Occipital lobe (tissue), 2 donors: ENCODE measurements around the gene CMSS1. TPM values are rescaled to one million over a fixed set of nuclear protein-coding genes. Genes with fewer than 3 reads are reported as not detected.

ENCODE experiments used
- DNase-seq: peaks from one replicate; lab custom pipeline; 2025; lab: John Stamatoyannopoulos, UW
- total RNA-seq: library from RNA; depleted of rRNA; stranded (reverse); fragments of >200 nt; gene quantifications from one replicate; pipeline ENCODE4 v1.2.3, GENCODE V29; 2014

CMSS1 gene
- total RNA-seq, 1 donor from 2014 or later, result 13.3 TPM

DNA sequence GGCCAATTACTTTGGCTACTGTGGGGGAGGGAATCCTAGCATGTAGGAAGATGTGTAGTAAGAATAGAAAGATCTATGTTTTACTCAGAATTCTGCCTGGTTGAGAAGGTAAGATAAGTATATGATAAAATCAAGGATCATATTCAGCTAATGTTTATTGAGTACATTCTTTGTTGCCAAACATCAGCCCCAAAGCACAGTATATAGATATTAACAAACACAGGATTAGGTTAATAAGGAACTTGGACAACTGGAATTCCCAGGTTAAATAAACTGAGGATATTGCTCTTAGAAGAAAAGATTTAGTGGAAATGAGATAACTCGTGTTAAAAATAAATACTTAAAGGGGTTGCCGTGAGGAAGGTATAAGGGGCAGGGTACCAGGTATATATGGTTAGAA is 167.0 kb downstream of the CMSS1 start:
- no peak for DNase-seq

DNA sequence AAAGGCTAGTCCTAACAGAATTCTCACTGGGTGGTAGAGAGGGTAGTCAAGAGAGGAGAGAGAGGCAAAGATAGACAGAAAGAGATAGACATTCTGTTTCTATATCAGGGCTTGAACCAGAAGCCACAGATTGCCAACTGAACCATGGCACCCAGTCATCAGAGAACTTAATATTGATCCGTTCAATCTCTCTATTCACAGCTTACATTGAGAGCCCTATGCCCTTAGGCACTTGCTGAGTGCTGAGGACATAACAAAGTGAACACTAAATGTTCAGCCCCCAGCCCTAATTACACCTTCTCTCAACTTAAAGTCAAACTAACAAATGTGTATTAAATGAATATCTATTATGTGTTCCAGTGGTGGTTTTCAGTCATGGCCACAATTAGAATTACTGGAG is 172.5 kb downstream of the CMSS1 start:
- DNase-seq, result no peak

DNA sequence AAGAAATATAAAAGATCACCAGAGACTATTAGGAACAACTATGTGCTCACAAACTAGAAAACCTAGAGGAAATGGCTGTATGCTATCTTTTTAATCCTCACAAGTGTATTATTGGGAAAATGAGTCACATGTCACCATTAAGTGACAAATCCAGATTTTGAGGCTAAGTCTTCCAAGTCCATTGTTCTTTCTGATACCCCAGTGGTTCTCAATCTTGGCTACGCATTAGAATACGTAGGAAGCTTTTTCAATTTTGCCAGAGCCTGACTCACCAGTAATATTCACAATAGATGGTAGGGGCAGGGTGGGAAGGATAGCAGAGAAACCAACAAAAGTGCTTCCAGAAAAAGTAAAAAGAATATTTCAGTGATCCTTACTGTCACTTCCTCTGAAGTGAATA is 179.6 kb downstream of the CMSS1 start:
- no peak for DNase-seq

DNA sequence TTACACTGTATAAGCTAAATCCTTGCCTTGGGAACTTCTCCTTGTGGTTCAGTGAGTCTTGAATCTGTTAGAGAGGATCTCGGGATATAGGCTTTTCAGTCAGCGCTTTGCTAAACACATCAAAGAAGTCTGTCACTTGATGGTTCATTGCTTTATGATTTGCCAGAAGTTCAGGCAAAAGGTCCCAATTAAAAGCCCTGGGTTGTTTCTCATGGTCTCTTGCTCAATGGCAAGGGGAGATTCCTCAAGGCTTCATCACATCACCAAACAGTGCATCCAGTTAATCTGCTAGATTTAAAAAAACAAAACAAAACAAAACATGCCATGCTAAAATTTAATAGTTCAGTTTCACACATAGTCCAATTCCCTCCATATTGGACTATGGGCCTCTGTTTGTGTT is 181.9 kb downstream of the CMSS1 start:
- no peak for DNase-seq

DNA sequence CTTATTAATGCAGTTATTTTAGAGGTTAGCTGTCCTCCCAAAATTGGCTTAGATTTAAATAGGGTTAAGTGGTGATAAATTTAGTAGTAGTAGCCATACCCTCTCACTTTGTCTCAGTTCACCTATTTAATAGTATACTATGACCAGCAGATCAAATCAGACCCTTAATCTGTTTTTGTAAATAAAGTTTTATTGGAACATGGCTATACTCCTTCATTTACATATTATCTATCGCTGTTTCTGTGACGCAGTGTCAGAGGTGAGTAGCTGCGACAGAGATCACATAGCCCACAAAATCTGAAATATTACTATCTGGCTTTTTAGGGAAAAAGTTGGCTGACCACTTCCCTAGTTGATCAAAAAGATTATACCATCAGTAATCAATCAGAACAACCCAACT is 183.4 kb downstream of the CMSS1 start:
- DNase-seq, result no peak

DNA sequence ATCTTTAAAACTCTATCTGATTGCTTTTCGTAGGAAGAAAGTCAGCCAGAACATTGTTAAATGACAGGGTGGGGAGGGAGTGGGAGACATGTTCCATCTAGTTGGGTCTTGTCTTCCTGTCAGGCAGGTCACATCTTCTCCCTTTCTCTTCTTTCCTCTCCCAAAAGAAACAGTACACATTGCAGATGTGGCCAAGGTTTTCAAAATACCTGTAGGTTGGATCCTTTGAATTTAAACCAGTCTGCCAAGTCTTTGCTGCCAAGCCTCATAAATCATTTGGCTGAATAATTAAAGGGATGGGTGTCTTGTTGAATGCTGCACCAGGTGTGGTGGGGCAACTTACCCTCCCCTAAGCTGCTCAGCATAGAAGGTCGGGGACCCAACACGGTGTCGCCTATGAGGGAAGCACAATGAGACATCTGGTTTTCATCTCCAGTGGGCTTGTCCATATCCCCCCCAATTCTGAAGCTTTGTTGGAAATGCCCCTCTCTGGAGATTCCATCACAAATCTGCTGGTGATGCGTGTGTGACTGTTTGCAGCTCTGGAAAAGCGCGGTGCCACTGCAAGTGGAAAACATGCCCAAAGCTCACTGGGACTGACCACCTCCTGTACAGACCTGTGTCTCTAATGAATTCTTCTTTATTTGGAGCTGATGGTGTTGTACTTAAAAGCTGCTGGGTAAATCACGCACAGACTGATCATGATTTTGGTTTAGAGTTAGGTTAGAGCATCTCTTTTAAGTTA is 184.0 kb downstream of the CMSS1 start:
- DNase-seq, result no peak

DNA sequence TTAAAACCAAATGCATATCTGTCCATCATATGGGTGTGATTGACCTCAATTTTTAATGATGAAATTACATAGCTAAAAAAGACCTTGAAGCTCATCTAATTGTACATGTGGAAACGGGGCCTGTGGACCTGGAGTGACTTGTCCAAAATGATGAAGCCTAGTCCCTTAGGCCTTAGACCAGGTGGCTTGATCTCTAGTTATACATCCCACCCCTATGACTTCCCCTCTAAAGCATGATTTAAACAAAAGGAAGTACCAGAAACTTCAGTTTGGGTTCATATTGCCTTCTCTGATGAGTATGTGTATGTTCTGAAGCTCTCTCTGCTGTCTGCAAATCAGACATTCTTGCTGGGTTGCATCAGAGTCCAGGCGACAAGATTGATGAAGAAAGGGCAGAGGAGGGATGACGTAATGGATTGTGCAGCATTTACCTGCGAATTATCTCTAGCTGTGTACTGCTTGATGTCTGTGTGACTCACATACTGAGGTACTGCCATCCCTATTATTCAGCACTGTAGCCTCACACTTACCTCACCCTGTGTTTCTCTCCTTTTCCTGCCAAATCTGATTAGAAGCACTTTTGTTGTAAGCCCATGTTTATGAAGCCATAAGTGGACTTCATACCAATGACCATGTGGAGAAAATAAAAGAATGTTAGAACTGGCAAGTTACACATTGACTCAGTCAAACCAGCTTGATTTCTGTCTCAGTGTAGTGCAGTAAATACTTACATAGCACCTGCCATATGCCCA is 185.1 kb downstream of the CMSS1 start:
- DNase-seq, result no peak

DNA sequence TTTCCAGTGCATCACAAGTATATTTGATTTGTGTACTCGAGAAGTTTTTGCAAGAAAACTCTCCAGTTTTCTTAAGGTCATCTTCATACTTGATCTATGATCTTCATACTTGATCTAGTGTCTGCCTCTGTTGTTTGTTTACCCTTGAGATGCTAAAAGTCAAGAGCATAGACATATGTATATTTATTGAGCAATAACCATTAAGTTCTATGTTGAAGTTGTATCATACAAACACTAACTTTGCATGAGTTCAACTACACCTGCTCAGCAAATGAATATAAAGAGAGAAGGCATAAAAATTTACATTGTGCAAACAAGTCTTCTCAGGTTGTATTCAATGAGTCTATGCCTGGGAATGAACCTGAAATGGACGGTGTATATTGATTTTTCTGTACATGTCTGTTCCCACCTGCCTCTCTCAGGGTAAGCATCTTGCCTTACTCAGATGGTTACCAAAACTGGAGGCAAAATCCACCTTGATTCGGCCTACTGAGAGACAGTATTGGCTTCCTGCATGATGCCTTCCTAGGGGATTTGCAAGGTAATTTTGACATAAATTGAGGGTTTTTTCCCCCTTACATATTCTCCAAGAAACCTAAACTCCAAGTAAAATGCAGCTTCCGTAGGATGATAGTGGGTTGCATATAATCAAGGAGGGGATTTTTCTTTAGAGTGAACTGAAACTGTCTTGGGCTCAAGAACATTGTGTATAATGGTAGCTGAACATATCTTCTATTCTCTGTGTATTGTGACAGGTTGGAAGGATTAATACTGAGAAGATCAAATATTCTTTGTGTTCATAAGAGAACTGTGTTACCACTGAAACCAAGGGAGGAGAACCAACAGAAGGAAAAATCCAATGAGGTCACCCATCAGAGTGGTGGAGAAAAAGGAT is 186.2 kb downstream of the CMSS1 start:
- DNase-seq, result no peak

DNA sequence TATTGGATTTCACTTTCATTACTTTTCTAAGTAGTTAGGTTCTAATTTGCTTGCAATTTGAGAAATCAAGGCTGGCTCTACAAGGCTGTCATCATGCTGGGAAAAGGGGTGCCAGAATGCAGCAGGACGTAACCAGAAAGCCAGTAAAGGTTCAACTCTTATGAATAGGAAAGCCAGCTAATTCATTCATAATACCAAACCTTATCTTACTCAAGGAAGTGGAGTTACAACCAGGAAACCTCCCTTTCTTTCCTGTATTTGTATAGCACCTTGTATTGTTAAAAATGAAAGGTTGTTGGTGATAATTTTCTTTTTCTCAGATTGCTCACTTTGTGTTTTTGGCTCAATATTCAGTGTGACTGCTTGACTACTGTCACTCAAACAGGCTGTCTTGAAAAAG is 187.3 kb downstream of the CMSS1 start:
- no peak for DNase-seq

DNA sequence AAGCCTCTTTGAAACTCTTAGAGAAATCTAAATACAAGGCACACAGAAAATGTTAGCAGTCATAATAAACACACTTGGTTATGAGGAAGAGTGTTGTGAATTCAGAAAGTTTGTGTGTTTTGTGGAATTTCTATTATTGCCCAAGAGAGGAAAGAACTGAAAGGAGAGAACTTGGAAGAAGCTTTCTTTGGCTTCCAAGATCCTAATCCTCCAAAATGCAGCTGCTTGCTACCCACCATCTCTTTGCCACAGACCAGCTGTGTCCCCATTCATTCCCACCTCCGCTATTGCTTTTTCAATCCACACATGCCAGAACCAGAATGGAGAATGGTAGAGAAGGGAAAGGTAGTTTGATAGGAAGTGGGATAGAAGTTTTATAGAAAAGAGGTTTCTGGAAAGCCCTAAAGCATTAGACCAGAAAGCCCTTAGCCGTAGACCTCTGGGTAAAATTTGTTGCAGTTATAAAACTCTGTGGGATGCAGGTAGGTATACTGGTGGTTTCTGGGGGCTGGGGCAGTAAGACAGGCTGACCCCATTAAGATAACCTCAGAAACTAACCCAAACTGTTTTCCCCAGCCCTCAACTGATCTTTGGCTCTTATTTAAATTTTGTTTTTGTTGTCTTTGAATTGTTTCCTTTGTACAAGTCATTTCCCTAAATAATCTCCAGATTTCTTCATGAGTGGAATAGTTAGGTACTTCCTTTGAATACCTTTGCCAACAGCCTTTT is 188.2 kb downstream of the CMSS1 start:
- DNase-seq, result no peak

DNA sequence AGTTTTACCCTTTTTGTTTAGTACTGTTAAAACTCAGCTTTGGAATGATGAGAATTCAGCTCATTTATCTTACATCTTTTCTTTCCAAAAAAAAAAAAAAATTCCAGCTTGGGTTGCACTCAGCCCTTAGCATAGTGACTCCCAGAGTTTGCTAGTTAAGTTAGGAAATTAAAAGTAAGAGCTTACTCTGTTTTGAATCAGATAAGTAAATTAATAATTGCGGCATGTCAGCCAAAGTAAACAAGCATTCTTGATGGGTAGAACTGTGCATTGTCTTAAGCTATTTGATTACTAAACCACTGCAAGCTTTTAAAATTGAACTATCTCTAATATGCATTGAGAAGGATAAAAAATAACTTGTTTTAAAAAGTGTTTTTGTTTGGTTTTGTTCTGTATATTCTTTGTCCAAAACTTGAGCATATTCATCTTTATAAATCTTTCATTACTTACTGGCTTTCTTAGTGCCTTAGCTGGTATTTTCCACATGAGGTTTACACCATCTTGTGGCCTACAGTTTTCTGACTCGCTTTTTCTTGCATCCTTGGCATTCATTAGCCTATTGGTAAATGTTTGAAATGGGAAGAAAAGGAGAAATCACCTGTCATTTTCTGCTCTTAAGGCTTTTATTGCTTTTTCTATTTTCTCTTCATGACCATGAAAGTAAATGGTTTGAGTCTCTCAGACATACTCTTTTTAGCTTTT is 189.1 kb downstream of the CMSS1 start:
- no peak for DNase-seq

DNA sequence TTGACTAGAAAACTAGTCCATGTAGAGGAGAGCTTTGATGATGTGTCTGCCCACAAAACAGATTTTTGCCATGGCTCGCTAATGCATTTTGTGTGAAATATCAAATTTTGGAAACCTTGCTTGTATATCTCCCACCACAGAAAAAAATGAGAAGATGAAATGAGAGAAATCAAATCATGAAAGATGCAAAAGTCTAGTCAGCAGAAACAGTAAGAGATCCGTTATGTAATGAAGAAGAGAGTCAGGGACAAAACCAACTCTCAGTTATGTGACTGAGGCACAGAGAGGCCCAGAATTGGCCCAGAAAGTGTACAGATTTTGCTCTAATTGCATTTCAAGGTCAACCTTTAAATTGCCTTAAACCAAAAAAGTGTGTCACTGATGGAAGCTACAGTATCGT is 189.7 kb downstream of the CMSS1 start:
- DNase-seq, result no peak

DNA sequence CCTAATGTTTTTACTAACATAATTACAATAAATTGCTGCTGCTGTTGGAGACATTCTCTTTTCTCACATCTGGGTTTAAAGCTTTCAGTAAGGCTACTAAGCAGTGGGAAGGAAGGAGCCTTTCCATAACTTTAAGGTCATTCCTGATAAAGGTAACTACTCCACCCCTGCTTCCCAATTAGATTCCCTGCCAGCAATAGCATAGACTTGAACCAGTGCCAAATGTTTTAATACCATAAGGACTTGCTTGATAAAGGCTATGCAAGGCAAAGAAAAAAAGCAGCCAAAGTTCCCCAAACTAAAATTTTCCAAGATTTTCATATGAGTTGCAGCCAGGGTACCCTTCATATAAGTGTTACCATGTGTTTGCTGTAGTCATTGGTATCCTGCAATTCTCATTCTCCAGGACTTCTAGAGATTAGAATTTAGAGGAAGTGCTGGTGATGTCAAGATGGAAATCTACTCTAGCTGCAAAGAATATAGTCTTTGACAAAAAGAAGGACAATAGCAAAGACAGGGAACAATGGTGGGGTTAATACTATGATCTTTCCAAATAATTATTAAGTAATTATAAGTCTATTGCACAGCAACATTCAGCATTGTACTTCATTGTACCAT is 190.5 kb downstream of the CMSS1 start:
- DNase-seq, result no peak

DNA sequence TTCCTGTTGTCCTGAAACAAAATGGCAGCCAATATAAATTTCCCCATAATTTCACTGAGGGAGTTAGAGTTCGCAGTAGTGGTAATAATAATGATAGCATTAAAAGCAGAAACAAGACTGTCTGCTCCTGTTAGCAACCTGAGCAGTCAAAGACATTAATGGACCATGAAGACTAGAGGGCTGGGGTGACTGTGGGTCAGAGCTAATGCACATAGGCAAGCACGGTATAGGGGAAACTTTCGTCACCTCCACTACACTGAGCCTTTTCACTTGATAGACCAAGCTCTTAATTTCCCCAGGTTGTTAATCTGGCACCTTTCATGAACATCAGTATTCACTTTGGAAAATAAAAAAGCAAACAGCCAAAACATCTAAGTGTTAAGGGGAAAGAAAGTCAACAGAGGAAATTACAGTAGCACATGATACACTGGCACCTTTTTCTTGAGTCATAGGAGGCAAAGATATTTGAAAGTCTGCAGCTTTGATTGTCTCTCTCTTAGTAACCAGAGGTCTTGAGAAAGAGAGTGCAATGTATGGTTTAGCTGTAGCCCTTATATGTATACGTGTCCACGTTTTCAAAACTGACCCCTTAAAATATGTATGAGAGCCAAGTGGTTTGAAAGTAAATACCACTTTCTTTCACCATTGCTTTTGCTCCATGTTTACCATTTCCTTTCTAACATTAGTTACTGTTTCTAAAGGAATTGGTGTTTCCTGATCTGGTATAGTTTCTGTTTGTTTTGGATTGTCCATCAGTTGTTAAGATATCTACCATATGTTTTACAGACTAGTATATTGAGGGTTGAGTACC is 191.8 kb downstream of the CMSS1 start:
- no peak for DNase-seq

DNA sequence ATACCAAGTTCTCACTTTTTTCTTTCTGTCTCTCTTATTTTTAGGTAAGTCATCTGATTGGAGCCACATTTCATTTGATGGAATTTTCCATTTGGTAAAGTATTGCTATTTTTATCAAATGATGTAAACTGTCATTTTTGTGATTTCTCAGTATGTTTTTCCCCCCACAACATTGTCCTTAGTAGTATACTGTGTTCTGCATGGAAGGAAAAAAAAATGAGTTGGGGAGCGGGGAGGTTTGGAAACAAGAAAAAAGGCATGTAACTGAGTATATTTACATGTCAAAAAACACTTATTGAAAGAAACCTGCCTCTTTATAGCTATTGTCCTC is 192.4 kb downstream of the CMSS1 start:
- DNase-seq, result no peak

DNA sequence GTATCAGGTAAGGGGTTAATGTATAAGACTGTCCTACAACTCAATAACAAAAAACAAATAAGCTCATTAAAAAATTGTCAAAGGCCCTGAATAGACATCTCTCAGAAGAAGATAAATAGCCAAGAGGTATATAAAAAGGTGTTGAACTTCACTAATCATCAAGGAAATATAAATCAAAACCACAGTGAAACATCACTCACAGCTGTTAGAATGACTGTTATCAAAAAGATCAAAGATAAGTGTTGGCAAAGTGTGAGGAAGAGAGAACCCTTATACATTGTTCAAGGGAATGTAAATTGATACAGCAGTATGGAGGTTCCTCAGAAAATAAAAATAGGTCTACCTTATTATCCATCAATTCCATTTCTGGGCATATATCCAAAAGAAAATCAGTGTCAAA is 201.1 kb downstream of the CMSS1 start:
- DNase-seq, result no peak

DNA sequence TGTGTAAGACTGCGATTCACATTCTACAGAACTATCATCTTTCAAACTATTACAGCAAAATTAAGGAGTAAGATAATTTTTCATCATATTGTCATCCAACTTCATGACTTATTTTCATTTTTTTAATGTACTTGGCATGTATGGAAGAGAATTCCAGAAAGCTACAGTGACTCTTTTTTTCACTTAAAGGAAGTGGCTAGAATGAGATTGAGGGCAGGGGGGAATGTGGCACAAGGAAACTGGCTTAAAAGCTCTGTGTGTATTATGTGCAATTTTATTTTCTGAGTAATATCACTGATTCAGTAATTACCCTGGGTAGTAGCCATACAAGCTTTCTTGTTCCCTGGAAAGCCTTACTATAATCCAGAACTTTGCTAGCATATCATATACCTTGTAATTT is 202.1 kb downstream of the CMSS1 start:
- no peak for DNase-seq

DNA sequence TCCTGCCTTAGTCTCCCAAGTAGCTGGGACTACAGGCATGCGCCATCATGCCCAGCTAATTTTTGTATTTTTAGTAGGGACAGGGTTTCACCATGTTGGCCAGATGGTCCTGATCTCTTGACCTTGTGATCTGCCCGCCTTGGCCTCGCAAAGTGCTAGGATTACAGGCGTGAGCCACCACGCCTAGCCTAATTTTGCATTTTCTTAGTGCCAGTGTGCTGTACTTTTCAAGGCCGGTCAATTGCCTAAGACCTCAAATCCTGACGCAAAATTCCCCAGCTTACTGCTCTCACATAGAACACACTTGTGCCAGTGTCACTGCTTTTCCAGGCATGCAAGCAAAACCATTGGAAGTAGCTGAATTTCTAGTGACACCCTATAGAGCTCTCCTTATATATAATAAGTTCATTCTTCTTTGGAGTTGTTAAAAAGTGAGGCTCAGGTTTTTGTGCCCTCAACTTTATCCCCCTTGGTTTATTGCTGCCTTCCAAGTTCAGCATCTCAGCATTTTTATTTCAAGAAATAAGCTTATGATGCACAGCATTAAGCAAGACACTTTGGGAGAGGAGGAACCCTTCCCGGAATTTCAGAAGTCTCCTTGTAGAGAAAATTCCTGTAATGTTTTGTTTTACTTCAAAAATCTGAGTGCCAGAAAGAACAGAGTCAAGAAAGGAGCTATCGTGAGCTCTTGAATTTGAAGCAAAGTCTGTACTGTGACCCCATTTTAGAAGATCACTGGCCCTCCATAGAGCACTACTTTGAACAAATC is 203.4 kb downstream of the CMSS1 start:
- no peak for DNase-seq

DNA sequence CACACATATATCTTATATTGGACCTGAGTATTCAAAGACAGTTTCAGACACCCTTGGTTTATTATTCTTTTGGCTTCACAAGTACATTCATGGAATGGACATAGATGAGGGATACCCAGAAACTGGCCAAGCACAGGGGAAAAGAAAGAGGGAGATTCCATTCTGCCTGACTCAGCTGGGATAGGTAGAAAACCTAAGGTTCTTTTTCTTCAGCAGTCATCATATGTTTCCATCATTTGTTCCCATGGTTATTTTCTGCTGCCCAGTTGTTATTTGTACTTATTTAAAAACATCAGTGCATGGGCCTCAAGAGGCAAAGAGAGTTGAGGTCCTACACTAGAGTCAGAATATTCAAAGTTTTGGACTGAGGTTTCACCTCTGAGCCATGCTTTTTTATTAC is 204.8 kb downstream of the CMSS1 start:
- no peak for DNase-seq
